Measurements from ENCODE around the gene CARD10.
"Not testable (repeated sequence)": the region's sequence is repeated elsewhere in the genome, so short reads cannot be mapped to it uniquely, and the experiment has no call there.

CARD10 gene

GRCh38 chr22:37553725-37554124, 34.5 kb upstream of the CARD10 start:
- no peak for DNase-seq

- no peak for DNase-seq
Measured at GRCh38 chr22:37552524-37553163, 33.4 kb upstream of the CARD10 start.

GRCh38 chr22:37551981-37552380, 32.8 kb upstream of the CARD10 start:
- DNase-seq, result no peak

- DNase-seq, result not testable (repeated sequence)
Measured at GRCh38 chr22:37550921-37551320, 31.7 kb upstream of the CARD10 start.

GRCh38 chr22:37549704-37550059, 30.5 kb upstream of the CARD10 start:
- no peak for DNase-seq

GRCh38 chr22:37547251-37547741, 28.1 kb upstream of the CARD10 start:
- no peak for DNase-seq

GRCh38 chr22:37546437-37547250, 27.4 kb upstream of the CARD10 start:
- DNase-seq, result no peak

GRCh38 chr22:37545703-37546436, 26.7 kb upstream of the CARD10 start:
- DNase-seq, result no peak

- DNase-seq, result peak in 3 of 5 experiments; percentile 18 to 36 (median 32)
Measured at GRCh38 chr22:37544955-37545702, 25.9 kb upstream of the CARD10 start.

- DNase-seq, result no peak
Measured at GRCh38 chr22:37542959-37543358, 23.7 kb upstream of the CARD10 start.

GRCh38 chr22:37542416-37542815, 23.2 kb upstream of the CARD10 start:
- not testable (repeated sequence) for DNase-seq

- DNase-seq, result not testable (repeated sequence)
Measured at GRCh38 chr22:37539790-37540189, 20.6 kb upstream of the CARD10 start.

GRCh38 chr22:37538590-37539357, 19.6 kb upstream of the CARD10 start:
- DNase-seq, result peak; percentile 76 to 89 (median 82)

- DNase-seq, result no peak
Measured at GRCh38 chr22:37535159-37535558, 15.9 kb upstream of the CARD10 start.

GRCh38 chr22:37534445-37534844, 15.2 kb upstream of the CARD10 start:
- no peak for DNase-seq

- peak in 1 of 5 experiments; percentile 63 for DNase-seq
Measured at GRCh38 chr22:37533995-37534394, 14.8 kb upstream of the CARD10 start.

- peak in 1 of 5 experiments; percentile 46 for DNase-seq
Measured at GRCh38 chr22:37529652-37530345, 10.6 kb upstream of the CARD10 start.

GRCh38 chr22:37527952-37528351, 8.7 kb upstream of the CARD10 start:
- not testable (repeated sequence) for DNase-seq

GRCh38 chr22:37527081-37527752, 8.0 kb upstream of the CARD10 start:
- DNase-seq, result not testable (repeated sequence)

GRCh38 chr22:37526376-37526775, 7.2 kb upstream of the CARD10 start:
- no peak for DNase-seq

All from T-helper 2 cell (primary cell).